Right lobe of liver (tissue), 6 donors: ENCODE measurements around the gene MAP3K2. TPM values are rescaled to one million over a fixed set of nuclear protein-coding genes. Genes with fewer than 3 reads are reported as not detected.
A peak's percentile ranks its signal among the peaks of the same experiment; 100 is the strongest.
"Not testable (repeated sequence)": the region's sequence is repeated elsewhere in the genome, so short reads cannot be mapped to it uniquely, and the experiment has no call there.

ENCODE experiments used
- ATAC-seq, 4 donors: fragments of 200-7000 bp; cut with Tn5 transposase; one replicate each; pipeline ENCODE4 v1.9.1; 2020; ENCODE audit warnings: mild to moderate bottlenecking in 4 of 4, moderate library complexity in 4 of 4
- DNase-seq, 3 donors: peaks; one replicate each; pipeline ENCODE4 v3.0.0-alpha.2; 2020
- H3K27ac ChIP-seq, 3 donors: fragments of 200-600 bp; one replicate each; pipeline ENCODE4 v1.8.0; 2022
- H3K27me3 ChIP-seq, 2 donors: fragments of 200-600 bp; one replicate each; pipeline ENCODE4 v1.8.0; 2022
- H3K36me3 ChIP-seq, 4 donors: fragments of 200-600 bp; sonication (generic) in 1 of 4; one replicate each; pipeline versions ENCODE4 v1.5.1 to v1.8.0; 2017 to 2022; ENCODE audit warnings: control low read depth in 1 of 4
- H3K4me1 ChIP-seq, 4 donors: fragments of 200-600 bp; sonication (generic) in 1 of 4; one replicate each; pipeline versions ENCODE4 v1.5.1 to v1.8.0; 2017 to 2022; ENCODE audit warnings: control low read depth in 1 of 4
- H3K4me3 ChIP-seq, 3 donors: fragments of 200-600 bp; one replicate each; pipeline ENCODE4 v1.8.0; 2022
- H3K9me3 ChIP-seq, 4 donors: fragments of 200-600 bp; sonication (generic) in 1 of 4; one replicate each; pipeline versions ENCODE4 v1.5.1 to v1.8.0; 2017 to 2022; ENCODE audit warnings: control low read depth in 1 of 4
- CTCF ChIP-seq, 4 donors: fragments of 200-600 bp in 3 of 4; fragments of 450-650 bp in 1 of 4; IDR thresholded peaks; one replicate each; pipeline versions ENCODE4 v1.5.1 to v1.8.0; 2016 to 2022; ENCODE audit warnings: antibody characterized with exemption in 4 of 4, mild to moderate bottlenecking in 2 of 4
- POLR2A ChIP-seq: fragments of 450-650 bp; IDR thresholded peaks from one replicate; pipeline ENCODE4 v1.6.1; 2017; ENCODE audit warnings: antibody characterized with exemption, mild to moderate bottlenecking
- WGBS: methylation state at CpG from one replicate; pipeline ENCODE4 v1.1.6; 2018; ENCODE audit warnings: low coverage, low lambda C conversion rate; ENCODE audit not compliant: insufficient coverage; ENCODE audit errors: missing lambda C conversion rate; 5-methylcytosine and 5-hydroxymethylcytosine counted together
- intact Hi-C, 2 donors: fragments of 100-400 bp; cut with DNase I; formaldehyde crosslinking; loops; one replicate each; pipeline versions ENCODE4 v1.11.2 to v1.14.1; 2022
- total RNA-seq, 6 experiments: library from RNA; depleted of rRNA in 2 of 6; stranded (reverse); fragments of >200 nt in 2 of 6; fragmentation: NEBNext Ultra II Directional in 3 of 6; extraction: Animal tissue kit (Norgen Biotek cat#: 25700) in 3 of 6; gene quantifications; one replicate each; pipeline versions ENCODE4 v1.1.0 to v1.2.4, GENCODE V29; 2016 to 2023
- donor health status: DM: no; HTN: yes; CAD: no.
- donor health status: DM: no; HTN: no; CAD: no.
- donor health status: DM: no; HTN: no; CAD: no.
- donor health status: DM: no; HTN: yes; CAD: no.
- donor health status: DM: no; HTN: yes; CAD: no.

The MAP3K2 gene
- total RNA-seq, 6 experiments from 2014 or later, result 28.6 to 45.1 (median 39.8) TPM

DNA sequence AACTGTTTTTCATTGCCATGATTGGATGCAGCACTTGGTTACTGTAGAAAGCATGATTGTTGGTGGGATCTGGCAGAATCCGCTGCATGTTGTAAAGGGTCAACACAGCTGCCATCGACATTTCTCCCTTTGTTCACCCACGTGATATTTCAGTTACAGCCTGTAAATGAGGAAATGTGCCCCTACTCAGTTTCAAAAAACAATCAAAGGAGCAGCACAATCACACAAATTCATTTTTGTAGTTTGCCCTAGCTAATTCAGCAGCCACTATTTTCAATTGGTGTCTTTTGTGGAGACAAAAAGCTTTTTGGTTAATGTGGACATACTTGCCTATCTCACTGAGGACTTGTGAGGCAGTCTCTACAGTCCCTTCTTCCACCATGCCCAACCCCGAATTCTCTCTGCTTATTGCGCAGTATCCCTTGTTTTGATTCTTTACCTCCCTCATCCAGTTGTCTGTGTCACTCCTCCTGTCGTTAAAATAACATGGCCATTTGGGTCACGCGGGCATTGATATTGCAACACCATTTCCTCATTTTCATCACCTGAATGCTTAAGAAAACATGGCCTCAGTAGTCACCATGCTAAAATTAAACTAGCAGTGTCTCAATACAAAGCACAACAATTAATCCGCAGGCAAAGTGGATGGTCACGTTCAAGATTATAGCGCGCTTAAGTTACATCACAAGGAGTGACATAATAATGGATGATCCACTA, 24.0 kb upstream of the MAP3K2 start:
- no peaks in the 10 kb centered on the region for H3K36me3 ChIP-seq
- WGBS, result 39% methylated on average over 12 of the region's 12 CpGs
- H3K27ac ChIP-seq, result peak overlapping the region; percentile 17 to 79 (median 59)
- no peak for DNase-seq
- intact Hi-C loops, result no loop called here
- ATAC-seq, result no peak
- peaks cover 0 to 59% (median 29%) of the 10 kb centered on the region in 4 donors for H3K4me1 ChIP-seq
- no peaks in the 10 kb centered on the region for H3K27me3 ChIP-seq
- peak overlapping the region in 1 of 3 donors; percentile 4 for H3K4me3 ChIP-seq
- TF ChIP-seq POLR2A (no peak), CTCF (IDR thresholded peaks at IDR 0.05) (no peak)
- no peaks in the 10 kb centered on the region for H3K9me3 ChIP-seq

- ATAC-seq, result peak in 1 of 4 donors; percentile 10
- peak overlapping the region in 1 of 3 donors; percentile 4 for H3K4me3 ChIP-seq
- no peaks in the 10 kb centered on the region for H3K27me3 ChIP-seq
- WGBS, result 5% methylated on average over 6 of the region's 6 CpGs
- TF ChIP-seq CTCF (IDR thresholded peaks at IDR 0.05) (no peak), POLR2A (no peak)
- no peaks in the 10 kb centered on the region for H3K9me3 ChIP-seq
- H3K27ac ChIP-seq, result peak overlapping the region; percentile 47 to 79 (median 59)
- DNase-seq, result no peak
- H3K36me3 ChIP-seq, result no peaks in the 10 kb centered on the region
- H3K4me1 ChIP-seq, result peaks cover 0 to 59% (median 26%) of the 10 kb centered on the region in 4 donors
- intact Hi-C loops, result no loop called here
Measured at GRCh38 chr2:127410871-127411652, 23.3 kb upstream of the MAP3K2 start.

- Histone ChIP-seq H3K27ac (peak overlapping the region in 2 of 3 donors; percentile 47 to 79), H3K4me1 (peaks cover 0 to 47% (median 20%) of the 10 kb centered on the region in 4 donors)
- H3K4me3 ChIP-seq, ATAC-seq, H3K9me3 ChIP-seq, H3K36me3 ChIP-seq, DNase-seq, intact Hi-C loops, H3K27me3 ChIP-seq: not testable (repeated sequence)
- WGBS, result 98% methylated on average over 7 of the region's 8 CpGs
Measured at GRCh38 chr2:127409716-127410115, 21.9 kb upstream of the MAP3K2 start.

GRCh38 chr2:127408807-127409099, 21.0 kb upstream of the MAP3K2 start:
- no peaks in the 10 kb centered on the region for H3K9me3 ChIP-seq
- DNase-seq, result no peak
- peaks cover 0 to 38% (median 16%) of the 10 kb centered on the region in 4 donors for H3K4me1 ChIP-seq
- peak overlapping the region; percentile 78 to 95 (median 90) for H3K27ac ChIP-seq
- no peaks in the 10 kb centered on the region for H3K27me3 ChIP-seq
- intact Hi-C loops, result no loop called here
- no peaks in the 10 kb centered on the region for H3K36me3 ChIP-seq
- ATAC-seq, result no peak
- WGBS, result 78% methylated on average over 9 of the region's 10 CpGs
- TF ChIP-seq CTCF (IDR thresholded peaks at IDR 0.05) (no peak), POLR2A (no peak)
- H3K4me3 ChIP-seq, result peak overlapping the region in 1 of 3 donors; percentile 63
